Esophagus mucosa (tissue), 1 donor: Measurements from ENCODE around the gene LLGL1. TPM values are rescaled to one million over a fixed set of nuclear protein-coding genes. Genes with fewer than 3 reads are reported as not detected.

Experiments used
- ATAC-seq: fragments of 200-7000 bp; cut with Tn5 transposase; one replicate; pipeline ENCODE4 v1.9.1; 2020
- total RNA-seq: library from RNA; stranded (reverse); gene quantifications from one replicate; pipeline ENCODE4 v1.2.4, GENCODE V29; 2023
- donor health status: DM: yes; HTN: yes; CAD: no.

The LLGL1 gene
- total RNA-seq: 17.6 TPM

- peak; percentile 93 for ATAC-seq
These were observed at the start of gene LLGL1 for GRCh38 chr17:18225121-18225641. LLGL1 (plus strand) TSS chr17:18225635; CDS start chr17:18225683, 48 bp downstream.

GRCh38 chr17:18176176-18176575, 49.3 kb upstream of the LLGL1 start:
- no peak for ATAC-seq

GRCh38 chr17:18177133-18177532, 48.3 kb upstream of the LLGL1 start:
- ATAC-seq: no peak

GRCh38 chr17:18177722-18178121, 47.7 kb upstream of the LLGL1 start:
- no peak for ATAC-seq

GRCh38 chr17:18179196-18179595, 46.2 kb upstream of the LLGL1 start:
- ATAC-seq: no peak

GRCh38 chr17:18179804-18180203, 45.6 kb upstream of the LLGL1 start:
- no peak for ATAC-seq

- ATAC-seq: peak; percentile 2
These were observed 44.1 kb upstream of the LLGL1 start for GRCh38 chr17:18181358-18181757.

GRCh38 chr17:18182110-18182977, 43.1 kb upstream of the LLGL1 start:
- no peak for ATAC-seq

GRCh38 chr17:18182978-18183333, 42.5 kb upstream of the LLGL1 start:
- ATAC-seq: peak; percentile 43

- peak; percentile 91 for ATAC-seq
These were observed 41.9 kb upstream of the LLGL1 start, which contains the start of gene ALKBH5 for GRCh38 chr17:18183334-18184142. ALKBH5 (plus strand) TSS chr17:18183828; CDS start chr17:18184244, 416 bp downstream.

- ATAC-seq: peak; percentile 2
These were observed 41.0 kb upstream of the LLGL1 start for GRCh38 chr17:18184143-18185031.

- ATAC-seq: no peak
These were observed 40.0 kb upstream of the LLGL1 start for GRCh38 chr17:18185391-18185790.

- ATAC-seq: no peak
These were observed 39.4 kb upstream of the LLGL1 start for GRCh38 chr17:18185832-18186626.

- no peak for ATAC-seq
These were observed 38.8 kb upstream of the LLGL1 start for GRCh38 chr17:18186627-18186982.

GRCh38 chr17:18187226-18187625, 38.2 kb upstream of the LLGL1 start:
- ATAC-seq: no peak

- no peak for ATAC-seq
These were observed 37.3 kb upstream of the LLGL1 start for GRCh38 chr17:18187821-18188761.

GRCh38 chr17:18190628-18191235, 34.7 kb upstream of the LLGL1 start:
- ATAC-seq: no peak

GRCh38 chr17:18191236-18191667, 34.2 kb upstream of the LLGL1 start:
- peak; percentile 6 for ATAC-seq

GRCh38 chr17:18191967-18192366, 33.5 kb upstream of the LLGL1 start:
- no peak for ATAC-seq

GRCh38 chr17:18194394-18194793, 31.0 kb upstream of the LLGL1 start:
- no peak for ATAC-seq
